GM12872 (cell line): ENCODE measurements around the gene LYST.

Experiments used
- CTCF ChIP-seq: IDR thresholded peaks from 3 replicates; pipeline ENCODE4 v1.5.1; 2011; ENCODE audit warnings: low read depth, mild to moderate bottlenecking, low read length, moderate library complexity; ENCODE audit not compliant: insufficient read depth

Gene LYST

GRCh38 chr1:235648954-235649367 is 217.7 kb downstream of the LYST start:
- no peak for TF ChIP-seq CTCF

- no peak for TF ChIP-seq CTCF
Observed at GRCh38 chr1:235648407-235648907, 218.2 kb downstream of the LYST start.

- no peak for TF ChIP-seq CTCF
Observed at GRCh38 chr1:235646463-235646862, 220.2 kb downstream of the LYST start.

GRCh38 chr1:235644693-235645305 is 221.9 kb downstream of the LYST start:
- no peak for TF ChIP-seq CTCF

GRCh38 chr1:235643837-235644692 is 222.6 kb downstream of the LYST start:
- no peak for TF ChIP-seq CTCF

GRCh38 chr1:235642943-235643371 is 223.7 kb downstream of the LYST start:
- no peak for TF ChIP-seq CTCF
